Activated gamma-delta T cell treated with anti-CD3 and anti-CD28 coated beads, Interleukin-2, amount 50 U/mL, for 16 hours (primary cell): ENCODE measurements around the gene ENTREP3.
"Not testable (repeated sequence)": the region's sequence is repeated elsewhere in the genome, so short reads cannot be mapped to it uniquely, and the experiment has no call there.

Source experiments
- DNase-seq: peaks from one replicate; pipeline ENCODE4 v3.0.0-alpha.2; 2020; ENCODE audit warnings: low read depth

Gene ENTREP3

GRCh38 chr1:155251566-155251965 lies 3.7 kb downstream of the ENTREP3 start:
- no peak for DNase-seq

GRCh38 chr1:155250633-155251449 lies 4.4 kb downstream of the ENTREP3 start:
- peak; percentile 98 for DNase-seq

- no peak for DNase-seq
Measured at GRCh38 chr1:155250246-155250632, 5.0 kb downstream of the ENTREP3 start.

GRCh38 chr1:155247667-155248553 lies 7.4 kb downstream of the ENTREP3 start:
- no peak for DNase-seq

- DNase-seq = not testable (repeated sequence)
Measured at GRCh38 chr1:155246796-155247195, 8.5 kb downstream of the ENTREP3 start.

GRCh38 chr1:155245163-155245524 lies 10.1 kb downstream of the ENTREP3 start:
- DNase-seq = no peak

- DNase-seq = peak; percentile 92
Measured at GRCh38 chr1:155244368-155245162, 10.7 kb downstream of the ENTREP3 start.

- no peak for DNase-seq
Measured at GRCh38 chr1:155242805-155243358, 12.4 kb downstream of the ENTREP3 start.

GRCh38 chr1:155241841-155242264 lies 13.4 kb downstream of the ENTREP3 start:
- no peak for DNase-seq

- DNase-seq = peak; percentile 40
Measured at GRCh38 chr1:155241069-155241679, 14.1 kb downstream of the ENTREP3 start.

GRCh38 chr1:155236451-155236850 lies 18.8 kb downstream of the ENTREP3 start:
- no peak for DNase-seq

- not testable (repeated sequence) for DNase-seq
Measured at GRCh38 chr1:155235375-155235774, 19.9 kb downstream of the ENTREP3 start.

GRCh38 chr1:155233502-155233901 lies 21.8 kb downstream of the ENTREP3 start:
- not testable (repeated sequence) for DNase-seq

- DNase-seq = not testable (repeated sequence)
Measured at GRCh38 chr1:155232001-155232978, 23.0 kb downstream of the ENTREP3 start.

GRCh38 chr1:155231302-155231701 lies 24.0 kb downstream of the ENTREP3 start:
- not testable (repeated sequence) for DNase-seq

GRCh38 chr1:155228096-155228427 lies 27.2 kb downstream of the ENTREP3 start:
- DNase-seq = no peak

GRCh38 chr1:155227261-155228095 lies 27.8 kb downstream of the ENTREP3 start:
- peak; percentile 100 for DNase-seq

- peak; percentile 36 for DNase-seq
Measured at GRCh38 chr1:155226910-155227260, 28.4 kb downstream of the ENTREP3 start.

- DNase-seq = peak; percentile 91
Measured at GRCh38 chr1:155226188-155226909, 28.9 kb downstream of the ENTREP3 start.
